SHP77 (cell line): ENCODE results near the gene WDR5.

Experiments
- DNase-seq, 2 experiments: peaks; one replicate each; lab custom pipeline; 2025; lab: John Stamatoyannopoulos, UW

WDR5 gene

GRCh38 chr9:134174073-134174449 lies 38.2 kb downstream of the WDR5 start:
- no peak for DNase-seq

DNA sequence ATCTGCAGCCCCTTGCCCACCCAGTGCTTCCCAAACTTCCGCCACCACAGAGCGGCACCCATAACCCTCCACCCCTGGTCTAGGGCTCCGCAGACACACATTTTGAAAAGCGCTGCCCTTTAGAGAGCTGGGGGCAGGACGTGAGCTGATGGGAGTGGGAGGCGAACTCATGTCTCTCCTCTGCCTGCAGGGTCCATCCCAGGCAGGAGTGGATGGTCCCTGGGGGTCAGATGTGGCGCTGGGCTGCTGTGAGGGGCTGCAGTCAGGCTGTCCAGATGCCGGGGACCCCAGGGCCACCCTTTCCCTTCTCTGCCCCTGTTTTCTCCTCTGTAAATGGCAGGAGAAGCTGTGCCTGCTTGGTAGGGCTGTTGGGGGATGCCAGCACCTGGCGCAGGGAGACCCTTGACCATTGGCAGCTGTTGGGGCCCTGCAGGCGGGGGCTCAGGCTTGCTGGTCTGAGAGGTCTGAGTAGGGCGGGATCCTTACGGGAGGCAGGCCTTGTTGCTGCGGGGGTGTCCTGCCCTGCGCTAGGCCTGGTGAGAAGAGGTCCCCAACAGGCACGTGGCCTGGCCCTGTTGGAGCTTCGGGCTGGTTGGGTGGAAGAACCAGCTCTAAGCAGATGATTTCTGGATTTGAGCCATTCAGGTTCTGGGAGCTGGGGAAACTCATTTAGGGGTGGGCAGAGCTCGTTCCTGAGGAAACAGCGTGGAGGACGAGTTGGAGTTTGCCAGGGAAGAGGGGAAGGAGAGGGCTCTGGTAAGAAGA lies 38.8 kb downstream of the WDR5 start:
- DNase-seq, result no peak

- no peak for DNase-seq
Observed at GRCh38 chr9:134175291-134175807, 39.5 kb downstream of the WDR5 start.

DNA sequence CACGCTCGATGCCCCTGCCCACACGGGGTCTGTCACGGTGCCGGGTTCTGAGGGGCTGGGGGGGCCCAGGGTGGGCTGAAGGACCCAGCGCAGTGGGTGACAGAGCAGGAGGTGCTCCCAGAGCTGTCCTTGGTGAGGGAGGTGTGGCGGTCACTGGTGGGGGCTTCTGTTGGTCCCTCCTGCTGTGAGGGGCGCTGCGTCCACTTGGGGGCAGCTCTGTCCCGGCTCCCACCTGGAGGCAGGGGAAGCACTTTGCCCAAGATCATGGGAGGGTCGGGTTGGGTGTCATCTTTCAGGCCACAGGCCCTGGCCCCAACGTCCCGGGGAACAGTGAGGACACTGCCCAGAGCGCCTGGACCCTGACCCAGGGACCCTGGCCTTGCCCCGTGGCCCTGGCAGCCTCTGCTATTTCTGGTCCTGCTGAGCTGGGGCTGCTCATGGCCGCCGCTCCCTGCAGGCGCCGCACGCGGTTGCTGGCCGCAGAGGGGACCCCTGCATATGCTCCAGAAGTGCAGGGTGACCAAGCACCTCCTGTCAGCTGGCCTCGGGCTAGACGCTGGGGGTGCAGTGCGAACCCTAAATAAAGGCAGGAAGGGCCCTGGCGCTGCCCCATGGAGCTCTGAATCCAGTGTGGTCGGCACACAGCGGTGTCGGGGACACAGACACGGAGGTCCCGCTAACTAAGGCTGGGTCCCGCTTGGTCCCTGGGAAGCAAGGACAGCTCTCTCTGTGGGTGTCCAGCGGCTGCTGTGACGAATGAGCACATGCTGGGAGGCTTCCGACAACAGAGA lies 40.1 kb downstream of the WDR5 start:
- no peak for DNase-seq

DNA sequence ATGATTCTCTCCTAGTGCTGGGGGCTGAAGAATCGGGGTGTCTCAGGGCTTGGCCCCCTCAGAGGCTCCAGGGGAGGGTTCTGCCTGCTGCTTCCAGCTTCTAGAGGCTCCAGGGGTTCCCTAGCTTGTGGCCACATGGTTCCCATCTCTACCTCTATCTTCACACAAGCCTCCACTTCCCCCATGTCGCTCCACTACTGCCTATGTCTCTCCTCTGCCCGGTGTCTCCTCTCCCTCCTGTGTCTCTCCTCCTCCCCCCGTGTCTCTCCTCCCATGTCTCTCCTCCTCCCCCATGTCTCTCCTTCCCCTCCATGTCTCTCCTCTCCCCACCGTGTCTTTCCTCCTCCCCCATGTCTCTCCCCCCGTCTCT lies 40.7 kb downstream of the WDR5 start:
- DNase-seq, result no peak

DNA sequence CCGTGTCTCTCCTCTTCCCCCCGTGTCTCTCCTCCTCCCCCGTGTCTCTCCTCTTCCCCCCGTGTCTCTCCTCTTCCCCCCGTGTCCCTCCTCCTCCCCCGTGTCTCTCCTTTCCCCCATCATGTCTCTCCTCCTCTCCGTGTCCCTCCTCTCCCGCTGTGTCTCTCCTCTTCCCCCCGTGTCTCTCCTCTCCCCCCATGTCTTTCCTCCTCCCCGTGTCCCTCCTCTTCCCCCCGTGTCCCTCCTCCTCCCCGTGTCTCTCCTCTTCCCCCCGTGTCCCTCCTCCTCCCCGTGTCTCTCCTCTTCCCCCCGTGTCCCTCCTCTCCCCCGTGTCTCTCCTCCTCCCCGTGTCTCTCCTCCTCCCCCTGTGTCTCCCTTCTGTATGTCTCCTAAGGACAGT lies 41.3 kb downstream of the WDR5 start:
- no peak for DNase-seq

DNA sequence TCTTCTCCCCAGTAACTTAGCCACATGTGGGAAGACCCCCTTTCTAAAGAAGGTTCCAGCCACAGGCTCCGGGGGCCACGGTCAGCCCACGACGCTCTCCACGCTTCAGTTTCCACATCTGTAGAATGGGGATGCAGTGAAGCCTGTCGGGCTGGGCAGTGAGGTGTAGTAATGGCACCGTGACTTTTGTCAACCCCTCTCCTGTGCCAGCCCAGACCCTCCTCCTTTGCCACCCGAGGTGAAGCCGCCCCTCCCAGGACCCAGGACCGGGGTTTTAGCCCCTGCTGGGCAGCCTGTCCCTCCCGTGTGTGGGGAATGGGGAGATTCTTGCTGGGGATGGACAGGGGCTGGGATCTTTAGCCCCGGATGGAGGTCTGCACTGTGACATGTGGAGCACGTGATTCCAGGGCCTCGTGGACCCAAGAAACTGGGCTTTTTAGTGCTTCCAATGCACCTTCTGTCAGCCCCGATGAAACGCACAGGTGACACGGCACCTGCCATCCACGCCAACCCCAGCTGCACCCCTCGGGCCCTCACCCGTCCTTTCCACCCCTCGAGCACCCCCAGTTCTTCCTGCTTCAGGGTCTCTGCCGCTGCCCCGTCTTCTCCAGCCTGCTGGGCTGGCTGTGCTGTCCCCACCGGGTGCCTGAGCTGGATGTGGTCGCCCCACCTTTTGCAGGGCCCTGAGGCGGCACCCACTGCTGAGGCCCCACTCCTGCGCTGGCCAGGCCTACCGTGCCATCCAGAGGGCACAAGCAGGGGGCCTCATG lies 41.9 kb downstream of the WDR5 start:
- no peak for DNase-seq

- DNase-seq, result no peak
Observed at GRCh38 chr9:134178394-134178767, 42.5 kb downstream of the WDR5 start.

- no peak for DNase-seq
Observed at GRCh38 chr9:134178768-134179551, 43.1 kb downstream of the WDR5 start.

GRCh38 chr9:134179595-134179917 lies 43.7 kb downstream of the WDR5 start:
- no peak for DNase-seq

DNA sequence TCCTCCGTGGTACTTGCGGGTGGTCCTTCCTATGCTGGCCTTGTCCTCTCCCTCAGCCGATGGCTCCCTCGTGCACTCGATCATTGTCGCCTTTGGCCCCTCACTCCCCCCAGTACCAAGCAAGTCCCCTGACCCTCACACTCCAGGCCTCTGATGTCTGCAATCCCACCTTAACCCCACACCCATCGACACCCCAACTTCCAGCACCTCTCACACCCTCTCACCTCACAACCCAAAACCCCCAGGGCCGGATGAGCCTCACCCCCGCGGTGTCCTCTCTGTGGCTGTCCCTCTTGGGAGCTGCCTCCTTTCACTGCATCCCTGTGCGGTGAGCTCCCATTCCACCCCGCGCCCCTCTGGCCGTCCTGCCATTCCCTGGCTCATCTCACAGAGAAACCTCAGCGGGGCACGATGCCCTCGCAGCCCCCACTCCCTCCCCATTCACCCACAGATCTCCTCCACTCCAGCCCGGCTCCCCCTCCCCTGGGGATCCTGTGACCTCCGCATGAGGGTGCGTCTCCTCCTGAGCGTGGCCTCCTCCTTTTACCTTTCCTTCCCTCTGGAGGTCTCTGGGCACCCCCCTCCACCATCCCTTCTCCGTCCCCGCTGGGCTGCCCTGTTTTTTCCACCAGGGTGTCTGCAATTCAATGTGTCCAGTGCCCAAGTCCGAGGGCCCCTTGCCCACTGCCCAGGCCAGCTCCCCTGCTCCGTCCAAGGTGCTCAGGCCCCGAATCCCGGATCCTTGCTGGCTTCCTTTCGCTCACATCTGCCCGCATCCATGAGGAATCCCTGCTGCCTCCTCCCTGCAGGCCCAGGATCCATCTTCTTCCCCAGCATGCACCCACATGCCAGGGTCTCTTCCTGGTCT lies 44.3 kb downstream of the WDR5 start:
- DNase-seq, result no peak

GRCh38 chr9:134180786-134181647 lies 45.1 kb downstream of the WDR5 start:
- DNase-seq, result no peak

DNA sequence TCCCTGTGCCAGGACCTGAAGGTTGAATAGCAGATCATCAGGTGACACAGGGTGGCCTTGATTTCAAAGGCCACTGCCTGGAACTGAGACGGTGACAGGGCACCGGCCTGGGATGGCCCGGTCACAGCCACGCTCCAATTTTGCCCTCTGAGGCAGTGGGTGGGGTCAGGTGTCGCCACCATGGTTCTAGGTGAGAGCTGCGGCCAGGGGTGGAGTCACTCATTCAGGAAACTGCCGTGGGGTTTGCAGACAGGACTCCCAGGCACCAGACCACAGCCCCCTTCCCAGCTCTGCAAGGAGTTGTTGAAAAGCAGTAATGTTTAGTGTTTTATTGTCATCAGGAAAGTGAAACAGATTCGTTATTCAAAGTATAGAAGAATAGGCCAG lies 45.8 kb downstream of the WDR5 start:
- DNase-seq, result no peak

DNA sequence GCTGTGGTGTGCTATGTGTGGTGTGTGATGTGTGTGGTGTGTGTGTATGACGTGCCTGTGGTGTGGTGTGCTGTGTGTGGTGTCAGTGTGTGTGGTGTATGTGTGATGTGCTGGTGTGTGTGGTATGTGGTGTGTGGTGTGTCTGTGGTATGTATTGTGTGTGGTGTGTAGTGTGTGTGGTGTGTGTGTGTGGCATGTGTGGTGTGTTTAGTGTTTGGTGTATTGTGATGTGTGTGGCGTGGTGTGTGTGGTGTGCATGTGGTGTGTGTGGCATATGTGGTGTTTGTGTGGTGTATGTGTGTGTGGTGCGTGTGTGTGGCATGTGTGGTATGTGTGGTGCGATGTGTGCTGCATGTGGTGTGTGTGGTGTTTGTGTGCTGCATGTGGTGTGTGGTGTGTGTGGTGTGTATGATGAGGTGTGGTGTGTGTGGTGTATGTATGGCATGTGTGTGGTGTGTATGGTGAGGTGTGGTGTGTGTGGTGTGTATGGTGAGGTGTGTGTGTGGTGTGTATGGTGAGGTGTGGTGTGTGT lies 46.7 kb downstream of the WDR5 start:
- DNase-seq, result no peak

DNA sequence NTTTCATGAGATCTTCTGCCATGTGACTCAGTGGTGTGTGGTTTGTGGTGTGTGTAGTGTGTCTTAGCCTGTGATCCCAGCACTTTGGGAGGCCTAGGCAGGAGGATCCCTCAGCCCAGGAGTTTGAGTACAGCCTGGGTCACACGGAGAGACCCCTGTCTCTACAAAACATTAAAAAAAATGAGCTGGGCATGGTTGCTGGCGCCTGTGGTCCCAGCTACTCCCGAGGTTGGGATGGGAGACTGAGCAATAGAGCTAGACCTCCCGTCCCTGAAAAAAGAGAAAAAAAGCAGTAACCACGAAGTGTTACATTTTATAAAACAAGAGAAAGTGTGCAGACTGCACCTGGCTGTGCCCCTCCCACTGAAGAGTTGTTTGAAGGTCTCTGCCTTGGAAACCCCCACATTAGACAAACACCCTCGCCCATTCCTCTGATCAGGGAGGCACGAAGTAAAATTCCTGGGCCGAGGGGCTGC lies 49.7 kb downstream of the WDR5 start:
- DNase-seq, result no peak

DNA sequence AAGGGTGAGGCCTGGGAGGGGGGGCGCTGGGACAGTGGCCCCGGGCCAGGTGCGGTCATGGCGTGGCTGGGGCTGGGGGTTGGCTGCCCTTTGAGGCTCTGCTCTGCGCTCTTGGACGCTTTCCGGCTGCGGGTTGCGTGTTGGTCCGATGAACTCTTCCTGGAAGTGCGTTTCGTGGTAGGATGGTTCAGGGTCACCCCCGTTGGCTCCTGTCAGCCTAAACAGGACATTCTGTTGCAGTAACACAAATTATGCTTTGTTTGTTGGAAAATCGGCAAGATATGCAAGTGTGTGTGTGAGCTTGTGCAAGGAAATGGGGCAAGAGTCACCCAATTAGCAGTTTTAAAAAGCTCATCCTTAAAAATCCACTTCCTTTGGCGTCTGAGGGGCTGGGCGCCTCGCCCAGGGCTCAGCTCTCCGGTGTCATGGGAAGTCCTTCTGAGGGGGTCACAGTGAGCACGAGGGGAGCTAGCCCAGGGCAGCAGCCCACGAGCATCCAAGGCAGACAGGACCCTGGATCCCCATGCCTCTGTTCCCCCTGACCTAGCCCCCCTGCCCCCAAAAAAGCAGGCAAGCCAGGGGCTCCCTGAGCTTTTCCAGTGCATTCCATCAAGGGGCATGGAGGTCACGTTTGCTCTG lies 50.7 kb downstream of the WDR5 start:
- DNase-seq, result no peak

DNA sequence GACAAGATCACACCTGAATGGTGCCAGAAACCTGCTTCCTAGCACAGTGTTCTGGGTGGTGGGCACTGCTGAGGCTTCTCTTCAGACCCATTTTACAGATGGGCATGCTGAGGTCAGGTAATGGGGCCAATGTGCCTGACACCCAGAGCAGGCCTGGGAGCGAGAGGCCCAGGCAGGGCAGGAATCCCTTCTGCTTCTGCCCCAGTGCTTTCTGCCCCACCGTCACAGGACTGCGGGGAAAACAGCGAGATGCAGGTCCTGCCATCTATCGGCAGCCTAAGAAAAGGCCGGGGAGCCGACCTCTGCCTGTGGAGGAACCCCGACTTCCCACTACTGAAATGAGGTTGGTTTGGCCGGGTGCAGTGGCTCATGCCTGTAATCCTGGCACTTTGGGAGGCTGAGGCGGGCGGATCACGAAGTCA lies 51.2 kb downstream of the WDR5 start:
- DNase-seq, result no peak

- DNase-seq, result no peak
Observed at GRCh38 chr9:134187891-134188385, 52.1 kb downstream of the WDR5 start.
